Astrocyte (in vitro differentiated cells and primary cell): ENCODE data around the gene PTH1R. TPM values are rescaled to one million over a fixed set of nuclear protein-coding genes. Genes with fewer than 3 reads are reported as not detected.

Experiments
- DNase-seq: peaks from one replicate; pipeline ENCODE4 v3.0.0-alpha.2; 2010; ENCODE audit warnings: low read depth
- FAIRE-seq: peaks from 2 replicates; lab custom pipeline; 2011; peaks lifted over from hg19 to GRCh38; lab: Jason Lieb, UNC
- H2AFZ ChIP-seq: 2 replicates; pipeline ENCODE4 v1.6.0; 2012; ENCODE audit warnings: low read depth, low read length, inconsistent platforms
- H3K27ac ChIP-seq: 2 replicates; pipeline ENCODE4 v1.5.1; 2011; ENCODE audit warnings: low read depth, low read length, inconsistent platforms
- H3K27me3 ChIP-seq: 2 replicates; pipeline ENCODE4 v1.6.0; 2011; ENCODE audit warnings: low read length, inconsistent platforms; ENCODE audit not compliant: insufficient read depth
- H3K36me3 ChIP-seq: 2 replicates; pipeline ENCODE4 v1.5.1; 2011; ENCODE audit warnings: low read length, inconsistent platforms; ENCODE audit not compliant: insufficient read depth
- H3K4me1 ChIP-seq: 2 replicates; pipeline ENCODE4 v1.5.1; 2011; ENCODE audit warnings: low read length, inconsistent platforms; ENCODE audit not compliant: insufficient read depth
- H3K4me2 ChIP-seq: 2 replicates; pipeline ENCODE4 v1.6.0; 2012; ENCODE audit warnings: low read length, inconsistent platforms
- H3K4me3 ChIP-seq: 2 replicates; pipeline ENCODE4 v1.5.1; 2011; ENCODE audit warnings: low read depth, mild to moderate bottlenecking, low read length, inconsistent platforms; ENCODE audit not compliant: insufficient read depth
- H3K79me2 ChIP-seq: 2 replicates; pipeline ENCODE4 v1.6.0; 2012; ENCODE audit warnings: mild to moderate bottlenecking, low read length, inconsistent platforms; ENCODE audit not compliant: insufficient read depth
- H3K9ac ChIP-seq: 2 replicates; pipeline ENCODE4 v1.6.0; 2012; ENCODE audit warnings: mild to moderate bottlenecking, low read length, inconsistent platforms
- H3K9me3 ChIP-seq: 2 replicates; pipeline ENCODE4 v1.5.1; 2012; ENCODE audit warnings: low read depth, mild to moderate bottlenecking, low read length, inconsistent platforms; ENCODE audit not compliant: insufficient read depth
- H4K20me1 ChIP-seq: 2 replicates; pipeline ENCODE4 v1.6.0; 2012; ENCODE audit warnings: low read length, inconsistent platforms; ENCODE audit not compliant: insufficient read depth
- H3K27ac Mint-ChIP-seq: one replicate; pipeline ENCODE4 v1.8.0; 2021; ENCODE audit warnings: mild to moderate bottlenecking, mixed read lengths; ENCODE audit not compliant: unreplicated experiment
- H3K27me3 Mint-ChIP-seq: one replicate; pipeline ENCODE4 v1.8.0; 2021; ENCODE audit warnings: low read depth, mixed read lengths; ENCODE audit not compliant: unreplicated experiment
- H3K36me3 Mint-ChIP-seq: one replicate; pipeline ENCODE4 v1.8.0; 2021; ENCODE audit warnings: low read depth, mixed read lengths; ENCODE audit not compliant: unreplicated experiment
- H3K4me1 Mint-ChIP-seq: one replicate; pipeline ENCODE4 v1.8.0; 2021; ENCODE audit warnings: low read depth, mixed read lengths; ENCODE audit not compliant: unreplicated experiment
- H3K4me3 Mint-ChIP-seq: one replicate; pipeline ENCODE4 v1.8.0; 2021; ENCODE audit warnings: mild to moderate bottlenecking, moderate library complexity, mixed read lengths; ENCODE audit not compliant: unreplicated experiment
- H3K9me3 Mint-ChIP-seq: one replicate; pipeline ENCODE4 v1.8.0; 2021; ENCODE audit warnings: mild to moderate bottlenecking, mixed read lengths; ENCODE audit not compliant: unreplicated experiment
- CTCF ChIP-seq: IDR thresholded peaks from 2 replicates; pipeline ENCODE4 v1.5.1; 2011; ENCODE audit warnings: low read depth, mild to moderate bottlenecking, inconsistent platforms, low read length, moderate library complexity; ENCODE audit not compliant: insufficient read depth
- EZH2 ChIP-seq: IDR thresholded peaks from 2 replicates; pipeline ENCODE4 v1.6.1; 2012; ENCODE audit warnings: mild to moderate bottlenecking, low read length, inconsistent platforms; ENCODE audit not compliant: insufficient read depth
- total RNA-seq: library from RNA; stranded (reverse); gene quantifications from 2 replicates; pipeline ENCODE4 v1.2.1, GENCODE V29; 2021

The PTH1R gene
- total RNA-seq, 1 donor from 2014 or later, result 5.2 TPM

- H2AFZ ChIP-seq, result no peak overlapping the region
- peaks cover 6% of the 10 kb centered on the region for H3K4me1 ChIP-seq
- H4K20me1 ChIP-seq, result peaks cover 14% of the 10 kb centered on the region
- TF ChIP-seq EZH2, result no peak
- no peak for TF ChIP-seq CTCF
- Mint-ChIP-seq H3K36me3 (peaks cover 3% of the 10 kb centered on the region), H3K4me1 (peaks cover 2% of the 10 kb centered on the region), H3K27ac (no peak overlapping the region), H3K27me3 (peaks cover 59% of the 10 kb centered on the region), H3K9me3 (no peaks in the 10 kb centered on the region), H3K4me3 (no peak overlapping the region)
- no peak overlapping the region for H3K4me2 ChIP-seq
- H3K27me3 ChIP-seq, result peaks cover 43% of the 10 kb centered on the region
- H3K9ac ChIP-seq, result no peak overlapping the region
- DNase-seq (no peak), FAIRE-seq (no peak)
- no peaks in the 10 kb centered on the region for H3K79me2 ChIP-seq
- H3K9me3 ChIP-seq, result no peaks in the 10 kb centered on the region
- no peak overlapping the region for H3K4me3 ChIP-seq
- H3K36me3 ChIP-seq, result no peaks in the 10 kb centered on the region
- no peak overlapping the region for H3K27ac ChIP-seq
These were observed 7.4 kb downstream of the PTH1R start for GRCh38 chr3:46884929-46885328.

GRCh38 chr3:46885612-46886011, 8.1 kb downstream of the PTH1R start:
- FAIRE-seq (no peak), DNase-seq (no peak)
- no peak for TF ChIP-seq CTCF
- no peak for TF ChIP-seq EZH2
- Mint-ChIP-seq H3K27me3 (peaks cover 53% of the 10 kb centered on the region), H3K27ac (no peak overlapping the region), H3K4me1 (peaks cover 2% of the 10 kb centered on the region), H3K36me3 (peaks cover 3% of the 10 kb centered on the region), H3K9me3 (no peaks in the 10 kb centered on the region), H3K4me3 (no peak overlapping the region)
- Histone ChIP-seq H3K9ac (no peak overlapping the region), H3K36me3 (no peaks in the 10 kb centered on the region), H3K4me1 (peaks cover 6% of the 10 kb centered on the region), H3K9me3 (no peaks in the 10 kb centered on the region), H3K4me2 (no peak overlapping the region), H2AFZ (no peak overlapping the region), H3K4me3 (no peak overlapping the region), H3K27me3 (peaks cover 44% of the 10 kb centered on the region), H3K79me2 (no peaks in the 10 kb centered on the region), H3K27ac (no peak overlapping the region), H4K20me1 (peaks cover 14% of the 10 kb centered on the region)

GRCh38 chr3:46887980-46888494, 10.5 kb downstream of the PTH1R start:
- Histone ChIP-seq H3K4me2 (no peak overlapping the region), H3K4me3 (no peak overlapping the region), H3K36me3 (no peaks in the 10 kb centered on the region), H2AFZ (no peak overlapping the region), H3K79me2 (no peaks in the 10 kb centered on the region), H3K4me1 (peaks cover 7% of the 10 kb centered on the region), H3K27ac (no peak overlapping the region), H3K9me3 (no peaks in the 10 kb centered on the region), H3K9ac (no peak overlapping the region), H3K27me3 (peaks cover 45% of the 10 kb centered on the region), H4K20me1 (peaks cover 18% of the 10 kb centered on the region)
- no peak overlapping the region for H3K4me3 Mint-ChIP-seq
- H3K4me1 Mint-ChIP-seq, result peaks cover 5% of the 10 kb centered on the region
- FAIRE-seq (no peak), DNase-seq (no peak)
- H3K27me3 Mint-ChIP-seq, result peaks cover 74% of the 10 kb centered on the region
- peaks cover 3% of the 10 kb centered on the region for H3K36me3 Mint-ChIP-seq
- H3K9me3 Mint-ChIP-seq, result peaks cover 3% of the 10 kb centered on the region
- H3K27ac Mint-ChIP-seq, result no peak overlapping the region
- TF ChIP-seq CTCF (no peak), EZH2 (no peak)
